Measurements from ENCODE around the gene RPL36AL.

RPL36AL gene

GRCh38 chr14:49579841-49580240, 40.6 kb downstream of the RPL36AL start:
- no peak for DNase-seq

GRCh38 chr14:49578141-49578540, 42.3 kb downstream of the RPL36AL start:
- no peak for DNase-seq

DNA sequence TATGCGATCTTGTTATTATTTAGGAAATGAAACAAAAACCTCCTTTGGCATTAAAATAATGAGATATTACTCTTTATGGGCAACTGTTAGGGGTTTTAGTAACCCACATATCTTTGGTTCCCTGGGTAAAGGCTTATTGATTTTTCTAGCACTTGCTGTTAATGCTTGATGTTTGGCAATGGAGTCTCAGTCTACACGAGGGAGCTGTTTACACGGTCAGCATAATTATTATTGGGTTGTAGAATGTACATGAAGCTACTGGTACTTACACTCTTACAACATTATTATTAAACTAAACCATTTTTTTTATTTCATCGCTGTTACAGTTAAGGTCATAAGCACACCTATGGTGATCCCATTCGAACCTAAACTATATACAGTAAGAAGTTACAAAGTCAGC, 46.4 kb downstream of the RPL36AL start:
- DNase-seq = no peak

- DNase-seq = no peak
Observed at GRCh38 chr14:49569281-49569680, 51.1 kb downstream of the RPL36AL start.
